ENCODE measurements around the gene DNASE1L1. TPM values are rescaled to one million over a fixed set of nuclear protein-coding genes. Genes with fewer than 3 reads are reported as not detected.
"Not testable (repeated sequence)": the region's sequence is repeated elsewhere in the genome, so short reads cannot be mapped to it uniquely, and the experiment has no call there.

Gene DNASE1L1
- total RNA-seq, 1 donor from 2014 or later: 14.4 TPM

GRCh38 chrX:154388094-154388493 is 21.0 kb downstream of the DNASE1L1 start:
- H3K27ac Mint-ChIP-seq; H3K4me1 Mint-ChIP-seq (ENCODE audit: unreplicated experiment); DNase-seq (ENCODE audit: extremely low spot score, unreplicated experiment); H3K4me3 Mint-ChIP-seq; H3K9me3 Mint-ChIP-seq; H3K27me3 Mint-ChIP-seq; H3K36me3 Mint-ChIP-seq: not testable (repeated sequence)

DNA sequence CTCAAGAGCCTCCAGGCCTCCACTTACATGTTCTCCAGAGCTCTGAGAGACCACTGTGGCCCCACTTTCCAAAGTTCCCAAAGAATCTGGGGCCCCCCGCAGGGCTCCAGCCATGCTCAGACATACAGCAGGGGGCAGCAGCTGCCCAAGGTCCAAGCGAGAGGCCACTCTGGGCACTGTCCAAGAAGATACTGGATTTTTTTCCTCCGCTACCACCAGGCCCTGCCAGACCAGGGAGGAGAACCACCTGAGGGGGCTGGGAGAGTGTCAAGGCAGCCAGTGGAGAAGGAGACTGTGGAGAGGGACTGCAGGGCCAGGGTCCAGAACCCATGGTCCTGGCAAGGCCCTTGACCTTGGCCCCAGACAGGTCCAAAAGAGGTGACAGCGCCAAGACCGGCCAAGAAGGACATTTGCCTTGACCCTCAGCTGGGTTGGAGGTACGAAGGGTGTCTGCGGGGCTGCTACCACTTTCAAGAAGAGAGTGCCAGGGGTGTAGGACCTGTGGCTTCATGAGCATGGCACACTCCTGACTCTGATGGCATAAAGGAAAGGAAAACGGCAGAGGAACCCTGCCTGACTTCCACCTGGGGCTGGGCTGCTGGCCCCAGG is 24.7 kb downstream of the DNASE1L1 start:
- no peaks in the 10 kb centered on the region for H3K9me3 Mint-ChIP-seq
- H3K4me3 Mint-ChIP-seq: no peak overlapping the region
- no peaks in the 10 kb centered on the region for H3K36me3 Mint-ChIP-seq
- TF ChIP-seq, protein P1, sequence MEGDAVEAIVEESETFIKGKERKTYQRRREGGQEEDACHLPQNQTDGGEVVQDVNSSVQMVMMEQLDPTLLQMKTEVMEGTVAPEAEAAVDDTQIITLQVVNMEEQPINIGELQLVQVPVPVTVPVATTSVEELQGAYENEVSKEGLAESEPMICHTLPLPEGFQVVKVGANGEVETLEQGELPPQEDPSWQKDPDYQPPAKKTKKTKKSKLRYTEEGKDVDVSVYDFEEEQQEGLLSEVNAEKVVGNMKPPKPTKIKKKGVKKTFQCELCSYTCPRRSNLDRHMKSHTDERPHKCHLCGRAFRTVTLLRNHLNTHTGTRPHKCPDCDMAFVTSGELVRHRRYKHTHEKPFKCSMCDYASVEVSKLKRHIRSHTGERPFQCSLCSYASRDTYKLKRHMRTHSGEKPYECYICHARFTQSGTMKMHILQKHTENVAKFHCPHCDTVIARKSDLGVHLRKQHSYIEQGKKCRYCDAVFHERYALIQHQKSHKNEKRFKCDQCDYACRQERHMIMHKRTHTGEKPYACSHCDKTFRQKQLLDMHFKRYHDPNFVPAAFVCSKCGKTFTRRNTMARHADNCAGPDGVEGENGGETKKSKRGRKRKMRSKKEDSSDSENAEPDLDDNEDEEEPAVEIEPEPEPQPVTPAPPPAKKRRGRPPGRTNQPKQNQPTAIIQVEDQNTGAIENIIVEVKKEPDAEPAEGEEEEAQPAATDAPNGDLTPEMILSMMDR (conservative IDR thresholded peaks at IDR 0.05): peak; percentile 48
- no peak for DNase-seq (ENCODE audit: extremely low spot score, unreplicated experiment)
- peaks cover 4% of the 10 kb centered on the region for H3K4me1 Mint-ChIP-seq (ENCODE audit: unreplicated experiment)
- no peaks in the 10 kb centered on the region for H3K27me3 Mint-ChIP-seq
- no peak overlapping the region for H3K27ac Mint-ChIP-seq

GRCh38 chrX:154383359-154384283 is 25.4 kb downstream of the DNASE1L1 start:
- Mint-ChIP-seq H3K36me3 (no peaks in the 10 kb centered on the region), H3K4me1 (ENCODE audit: unreplicated experiment) (peaks cover 4% of the 10 kb centered on the region), H3K9me3 (no peaks in the 10 kb centered on the region), H3K27me3 (no peaks in the 10 kb centered on the region), H3K4me3 (peak overlapping the region; percentile 25), H3K27ac (peak overlapping the region; percentile 52)
- no peak for DNase-seq (ENCODE audit: extremely low spot score, unreplicated experiment)
- TF ChIP-seq, protein P1 (conservative IDR thresholded peaks at IDR 0.05): no peak

DNA sequence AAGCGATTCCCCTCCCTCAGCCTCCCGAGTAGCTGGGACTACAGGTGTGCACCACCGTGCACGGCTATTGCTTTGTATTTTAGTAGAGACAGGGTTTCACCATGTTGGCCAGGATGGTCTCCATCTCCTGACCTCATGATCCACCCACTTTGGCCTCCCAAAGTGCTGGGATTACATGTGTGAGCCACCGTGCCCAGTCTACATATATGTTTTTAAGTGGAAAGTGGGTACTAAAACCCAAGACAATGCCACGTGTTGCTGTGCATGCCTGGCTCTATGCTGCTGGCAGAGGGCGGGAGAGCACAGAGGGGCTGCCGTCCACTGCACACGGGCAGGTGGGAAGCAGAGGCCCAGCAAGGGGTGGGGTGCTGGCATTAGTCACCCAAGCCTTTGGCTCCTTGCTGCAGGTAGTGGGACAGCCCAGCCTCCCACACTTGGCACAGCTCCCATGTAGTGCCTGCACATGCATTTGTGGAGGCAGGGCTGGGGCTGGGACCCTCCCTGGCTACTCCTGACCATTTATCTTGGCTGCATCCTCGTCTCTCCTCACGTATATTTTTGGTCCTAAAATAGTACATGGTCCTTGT is 26.5 kb downstream of the DNASE1L1 start:
- DNase-seq (ENCODE audit: extremely low spot score, unreplicated experiment): no peak
- TF ChIP-seq, protein P1 (conservative IDR thresholded peaks at IDR 0.05): no peak
- Mint-ChIP-seq H3K9me3 (no peaks in the 10 kb centered on the region), H3K4me1 (ENCODE audit: unreplicated experiment) (peaks cover 4% of the 10 kb centered on the region), H3K36me3 (no peaks in the 10 kb centered on the region), H3K4me3 (no peak overlapping the region), H3K27me3 (no peaks in the 10 kb centered on the region), H3K27ac (peak overlapping the region; percentile 52)

DNA sequence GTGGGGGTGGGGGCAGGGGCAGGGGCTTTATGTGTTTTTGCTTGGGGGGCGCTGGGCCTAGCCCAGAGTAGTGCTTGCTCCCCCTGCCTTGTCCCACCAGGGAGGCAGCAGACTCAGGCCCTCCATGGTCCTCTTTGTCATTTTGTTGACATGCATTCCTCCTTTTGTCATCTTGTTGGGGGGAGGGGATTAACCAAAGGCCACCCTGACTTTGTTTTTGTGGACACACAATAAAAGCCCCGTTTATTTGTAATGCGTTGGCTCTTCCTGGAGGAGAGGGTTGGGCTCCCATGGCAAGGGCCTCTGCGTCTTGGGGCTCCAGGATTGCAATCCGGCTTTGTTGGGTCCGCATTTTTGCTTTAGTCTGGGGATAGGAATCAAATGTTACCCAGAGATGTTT is 27.8 kb downstream of the DNASE1L1 start:
- Mint-ChIP-seq H3K27ac (peak overlapping the region; percentile 88), H3K4me3 (no peak overlapping the region), H3K4me1 (ENCODE audit: unreplicated experiment) (peaks cover 4% of the 10 kb centered on the region), H3K36me3 (no peaks in the 10 kb centered on the region), H3K9me3 (no peaks in the 10 kb centered on the region), H3K27me3 (no peaks in the 10 kb centered on the region)
- DNase-seq (ENCODE audit: extremely low spot score, unreplicated experiment): no peak
- TF ChIP-seq, protein P1 (conservative IDR thresholded peaks at IDR 0.05): no peak

- H3K36me3 Mint-ChIP-seq: no peaks in the 10 kb centered on the region
- H3K4me3 Mint-ChIP-seq: peak overlapping the region; percentile 89
- peaks cover 4% of the 10 kb centered on the region for H3K4me1 Mint-ChIP-seq (ENCODE audit: unreplicated experiment)
- H3K9me3 Mint-ChIP-seq: no peaks in the 10 kb centered on the region
- TF ChIP-seq, protein P1 (conservative IDR thresholded peaks at IDR 0.05): no peak
- H3K27ac Mint-ChIP-seq: peak overlapping the region; percentile 88
- no peaks in the 10 kb centered on the region for H3K27me3 Mint-ChIP-seq
- DNase-seq (ENCODE audit: extremely low spot score, unreplicated experiment): no peak
Measured at GRCh38 chrX:154380787-154381186, 28.3 kb downstream of the DNASE1L1 start.
